Mucosa of rectum (tissue), 2 donors: Measurements from ENCODE around the gene GAGE12J.
"Not testable (repeated sequence)": the region's sequence is repeated elsewhere in the genome, so short reads cannot be mapped to it uniquely, and the experiment has no call there.

Source experiments
- H3K27ac ChIP-seq, 2 donors: one replicate each; pipeline ENCODE4 v1.7.0; 2013; ENCODE audit warnings: inconsistent platforms in 2 of 2, low read depth in 2 of 2, low read length in 2 of 2
- H3K27me3 ChIP-seq, 2 donors: one replicate each; pipeline ENCODE4 v1.7.0; 2013; ENCODE audit warnings: low read length in 2 of 2; ENCODE audit not compliant: control insufficient read depth in 2 of 2, insufficient read depth in 2 of 2
- H3K36me3 ChIP-seq, 2 donors: one replicate each; pipeline ENCODE4 v1.7.0; 2013; ENCODE audit warnings: low read length in 2 of 2; ENCODE audit not compliant: control insufficient read depth in 2 of 2, insufficient read depth in 2 of 2
- H3K4me1 ChIP-seq, 2 donors: one replicate each; pipeline ENCODE4 v1.7.0; 2013; ENCODE audit warnings: low read length in 2 of 2, mild to moderate bottlenecking in 1 of 2; ENCODE audit not compliant: control insufficient read depth in 2 of 2, insufficient read depth in 2 of 2
- H3K4me3 ChIP-seq, 2 donors: one replicate each; pipeline ENCODE4 v1.7.0; 2013; ENCODE audit warnings: low read length in 2 of 2
- H3K9ac ChIP-seq, 2 donors: one replicate each; pipeline ENCODE4 v1.7.0; 2013; ENCODE audit warnings: low read length in 2 of 2, low read depth in 1 of 2, mild to moderate bottlenecking in 1 of 2
- H3K9me3 ChIP-seq, 2 donors: one replicate each; pipeline ENCODE4 v1.7.0; 2013; ENCODE audit warnings: low read length in 2 of 2; ENCODE audit not compliant: control insufficient read depth in 2 of 2
- donor health status: healthy.
- donor health status: Normal muscosa, but diverticular disease.

Gene GAGE12J

DNA sequence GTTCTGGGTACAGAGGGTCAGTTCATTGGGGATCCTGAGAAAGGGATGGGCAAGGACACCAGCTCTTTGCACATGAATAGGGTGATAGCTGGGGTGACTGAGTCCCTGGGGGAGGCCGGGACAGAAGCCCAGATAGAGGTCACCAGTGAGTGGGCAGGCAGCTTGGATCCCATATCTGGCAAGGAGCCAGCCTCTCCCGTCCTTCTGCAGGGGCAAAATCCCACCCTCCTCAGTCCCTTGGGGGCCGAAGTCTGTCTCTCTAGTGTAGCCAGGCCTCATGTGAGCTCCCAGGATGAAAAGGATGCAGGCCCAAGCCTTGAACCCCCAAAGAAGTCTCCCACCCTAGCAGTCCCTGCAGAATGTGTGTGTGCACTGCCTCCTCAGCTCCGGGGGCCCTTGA lies 35.3 kb upstream of the GAGE12J start:
- Histone ChIP-seq H3K27ac (no peak overlapping the region), H3K4me1 (no peaks in the 10 kb centered on the region), H3K9ac (no peak overlapping the region), H3K36me3 (no peaks in the 10 kb centered on the region), H3K27me3 (peaks cover 0 to 2% of the 10 kb centered on the region in 2 donors), H3K4me3 (no peak overlapping the region), H3K9me3 (no peaks in the 10 kb centered on the region)

DNA sequence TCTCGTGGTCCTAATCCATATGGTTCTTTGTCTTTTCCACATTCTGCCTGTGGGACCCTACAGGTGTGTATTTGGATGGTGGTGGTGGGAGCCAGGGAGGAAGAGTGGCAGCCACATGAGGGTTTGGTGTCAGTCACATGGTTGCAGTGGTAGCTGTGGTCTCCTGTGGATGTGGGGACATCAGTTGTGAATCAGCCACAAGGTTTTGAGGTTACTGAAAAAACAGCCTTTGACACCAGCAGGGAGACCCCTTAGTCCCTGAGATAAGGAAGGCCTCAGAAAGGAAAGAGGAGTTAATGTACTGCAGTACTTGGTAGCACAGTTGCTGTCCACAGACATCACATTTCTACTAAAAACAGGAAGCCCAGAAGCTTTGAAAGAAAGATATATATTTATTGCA lies 34.2 kb upstream of the GAGE12J start:
- Histone ChIP-seq H3K27me3 (peaks cover 0 to under 1% of the 10 kb centered on the region in 2 donors), H3K27ac (no peak overlapping the region), H3K9ac (no peak overlapping the region), H3K9me3 (no peaks in the 10 kb centered on the region), H3K4me1 (no peaks in the 10 kb centered on the region), H3K4me3 (no peak overlapping the region), H3K36me3 (no peaks in the 10 kb centered on the region)

DNA sequence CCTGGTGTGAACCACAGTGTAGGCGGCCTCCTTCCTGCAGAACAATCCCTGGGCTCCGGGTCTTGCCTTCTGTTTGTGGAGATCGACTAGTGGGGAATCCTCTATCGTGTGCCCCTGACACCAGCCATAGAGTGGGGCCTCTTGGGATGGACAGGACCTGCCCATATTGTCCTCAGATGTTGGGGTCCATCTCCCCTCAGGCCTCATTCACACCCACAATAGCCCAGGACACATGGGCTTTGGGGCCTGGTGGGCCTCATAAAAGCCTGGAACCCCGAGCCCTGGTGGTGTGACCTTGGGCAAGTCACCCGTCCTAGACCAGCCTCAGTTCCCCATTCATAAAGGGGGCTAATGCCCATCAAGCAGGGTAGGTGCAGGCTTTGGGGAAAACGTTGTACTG lies 31.6 kb upstream of the GAGE12J start:
- Histone ChIP-seq H3K4me3 (no peak overlapping the region), H3K27ac (no peak overlapping the region), H3K9me3 (no peaks in the 10 kb centered on the region), H3K27me3 (no peaks in the 10 kb centered on the region), H3K4me1 (no peaks in the 10 kb centered on the region), H3K36me3 (no peaks in the 10 kb centered on the region), H3K9ac (no peak overlapping the region)

DNA sequence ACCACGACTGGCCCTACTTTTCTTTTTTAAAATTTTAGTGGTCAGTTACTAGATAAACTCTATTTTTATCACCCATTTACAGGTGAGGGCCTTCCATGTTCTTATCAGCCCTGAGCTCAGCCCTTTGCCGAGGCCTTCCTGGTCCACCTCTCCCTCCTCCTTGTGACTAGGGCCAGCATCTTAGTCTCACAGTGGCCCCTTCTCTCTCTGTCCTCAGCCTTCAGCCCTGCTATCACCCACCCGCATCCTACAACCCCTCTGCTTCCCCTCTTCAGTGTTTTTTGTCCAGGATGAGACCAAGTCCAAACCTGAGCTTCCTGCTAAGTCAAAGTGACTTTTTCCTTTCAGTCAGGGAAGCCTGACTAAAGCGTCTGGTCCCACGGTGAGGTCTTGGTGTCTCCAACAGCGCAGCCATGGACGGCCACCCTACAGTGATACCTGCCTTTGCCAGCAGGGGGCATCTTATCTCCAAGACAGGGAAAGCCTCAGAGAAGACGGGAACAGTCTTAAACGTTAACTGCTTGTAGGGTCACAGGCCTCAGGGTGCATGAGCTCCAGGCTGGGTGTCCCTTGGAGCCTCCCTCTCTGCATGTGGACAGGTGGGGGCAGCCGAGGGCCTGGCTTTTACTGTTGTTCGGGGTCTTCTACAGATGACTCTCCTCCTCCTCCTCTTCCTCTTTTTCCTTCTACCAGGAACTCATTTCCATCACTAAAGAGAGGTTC lies 30.1 kb upstream of the GAGE12J start:
- H3K27me3 ChIP-seq: no peaks in the 10 kb centered on the region
- peak overlapping the region in 1 of 2 donors; percentile 7 for H3K4me3 ChIP-seq
- no peak overlapping the region for H3K27ac ChIP-seq
- no peaks in the 10 kb centered on the region for H3K4me1 ChIP-seq
- H3K9ac ChIP-seq: no peak overlapping the region
- H3K36me3 ChIP-seq: no peaks in the 10 kb centered on the region
- no peaks in the 10 kb centered on the region for H3K9me3 ChIP-seq

DNA sequence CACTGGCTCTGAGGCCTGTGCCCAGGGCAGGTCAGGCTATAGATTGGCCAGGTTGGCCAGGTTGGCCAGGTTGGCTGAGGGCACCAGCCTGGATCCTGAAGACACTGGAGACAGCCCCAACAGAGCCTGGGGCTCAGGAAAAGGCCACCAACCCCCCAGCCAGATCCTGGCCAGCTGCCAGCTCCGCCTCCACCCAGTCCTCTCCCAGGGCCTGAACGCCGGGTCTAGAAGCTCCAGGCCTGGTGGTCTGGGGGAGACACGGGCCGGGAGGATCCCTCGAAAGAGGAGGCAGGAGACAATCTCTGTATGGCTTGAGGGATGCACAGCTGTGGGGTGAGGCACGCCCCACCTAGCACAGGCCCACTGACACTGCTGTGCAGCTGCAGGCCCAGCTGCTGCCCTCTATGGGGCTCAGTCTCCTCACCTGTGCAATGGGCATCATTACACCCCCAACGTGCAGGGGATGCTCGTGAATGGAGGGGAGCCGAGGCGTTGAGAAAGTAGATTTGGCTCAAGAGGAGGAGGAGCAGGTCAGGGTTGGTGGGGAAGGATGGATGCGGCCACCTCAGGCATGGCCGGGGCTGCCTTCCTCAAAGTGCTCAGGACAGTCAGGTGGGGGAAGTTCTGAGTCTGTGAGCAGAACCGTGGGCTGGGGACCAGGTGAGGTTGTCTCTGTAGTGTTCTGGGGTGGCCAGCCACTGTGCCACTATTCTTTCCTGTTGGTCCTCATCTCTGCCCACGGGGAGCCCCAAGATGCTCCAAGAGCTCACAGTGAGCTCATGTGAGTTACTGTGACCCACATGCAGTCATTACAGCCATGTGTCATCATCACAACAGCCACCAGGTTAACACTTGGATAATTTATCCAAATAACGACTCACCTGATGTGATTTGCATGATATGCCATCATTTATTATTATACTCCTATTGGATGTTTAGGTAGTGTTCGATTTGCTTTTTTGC lies 29.2 kb upstream of the GAGE12J start:
- Histone ChIP-seq H3K4me3 (no peak overlapping the region), H3K36me3 (no peaks in the 10 kb centered on the region), H3K27ac (no peak overlapping the region), H3K4me1 (no peaks in the 10 kb centered on the region), H3K9me3 (no peaks in the 10 kb centered on the region), H3K9ac (no peak overlapping the region), H3K27me3 (no peaks in the 10 kb centered on the region)

DNA sequence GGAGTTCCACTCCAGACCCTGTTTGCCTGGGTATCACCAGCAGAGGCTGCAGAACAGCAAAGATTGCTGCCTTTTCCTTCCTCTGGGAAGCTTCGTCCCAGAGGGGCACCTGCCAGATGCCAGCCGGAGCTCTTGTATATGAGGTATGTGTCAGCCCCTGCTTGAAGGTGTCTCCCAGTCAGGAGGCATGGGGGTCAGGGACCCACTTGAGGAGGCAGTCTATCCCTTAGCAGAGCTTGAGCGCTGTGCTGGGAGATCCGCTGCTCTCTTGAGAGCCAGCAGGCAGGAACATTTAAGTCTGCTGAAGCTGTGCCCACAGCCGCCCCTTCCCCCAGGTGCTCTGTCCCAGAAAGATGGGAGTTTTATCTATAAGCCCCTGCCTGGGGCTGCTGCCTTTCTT lies 22.5 kb upstream of the GAGE12J start:
- H3K4me3 ChIP-seq, H3K9ac ChIP-seq, H3K27ac ChIP-seq: not testable (repeated sequence)

DNA sequence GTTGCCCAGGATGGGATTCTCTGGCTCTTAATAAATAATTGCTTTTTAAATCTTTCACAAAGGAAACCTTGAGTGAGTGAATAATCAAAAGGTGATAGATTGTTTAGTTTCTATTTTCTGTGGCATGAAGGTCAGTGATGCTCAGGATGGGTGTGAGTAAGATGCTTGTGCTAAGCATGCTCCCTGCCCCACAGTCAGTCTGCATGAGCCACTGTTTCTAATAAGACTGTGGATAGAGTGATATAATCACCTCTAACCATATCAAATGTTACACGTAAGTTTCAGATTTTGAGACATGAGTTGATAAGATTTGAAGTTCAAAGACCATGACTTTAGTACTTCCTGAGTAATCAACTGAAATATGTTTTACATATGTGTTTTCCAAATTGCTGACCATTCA lies 21.1 kb upstream of the GAGE12J start:
- H3K27me3 ChIP-seq: no peaks in the 10 kb centered on the region

More for the DNA sequence above, 22.5 kb upstream of the GAGE12J start:
- not testable (repeated sequence) for H3K4me1 ChIP-seq, H3K36me3 ChIP-seq, H3K27me3 ChIP-seq, H3K9me3 ChIP-seq

DNA sequence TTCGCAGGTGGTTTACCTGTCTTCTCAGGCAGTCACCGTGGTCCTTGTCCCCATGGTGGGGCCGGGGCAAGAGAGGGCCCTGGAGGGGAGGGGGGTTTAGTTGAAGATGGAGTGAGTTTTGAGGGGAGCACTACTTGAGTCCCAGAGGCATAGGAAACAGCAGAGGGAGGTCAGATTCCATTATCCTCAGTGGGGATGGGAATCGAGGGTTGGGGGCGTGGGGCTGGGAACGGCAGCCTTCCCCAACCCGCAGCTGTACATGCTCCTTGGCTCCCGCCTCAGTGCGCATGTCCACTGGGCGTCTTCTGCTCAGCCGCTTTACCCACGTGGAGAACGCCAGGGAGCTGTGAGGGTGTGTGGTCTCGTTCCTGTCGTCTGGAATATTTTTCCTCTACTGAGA lies 18.5 kb upstream of the GAGE12J start, which contains the start of gene GAGE10:
Gene GAGE10 (plus strand): TSS at position 301 of the 400 bp plus-strand sequence. CDS start 1,214 bp downstream, outside the sequence.
- no peaks in the 10 kb centered on the region for H3K4me1 ChIP-seq

More for the DNA sequence above, 21.1 kb upstream of the GAGE12J start:
- H3K9me3 ChIP-seq: no peaks in the 10 kb centered on the region
- H3K4me1 ChIP-seq: no peaks in the 10 kb centered on the region
- no peaks in the 10 kb centered on the region for H3K36me3 ChIP-seq
- no peak overlapping the region for H3K4me3 ChIP-seq
- no peak overlapping the region for H3K9ac ChIP-seq
- no peak overlapping the region for H3K27ac ChIP-seq

DNA sequence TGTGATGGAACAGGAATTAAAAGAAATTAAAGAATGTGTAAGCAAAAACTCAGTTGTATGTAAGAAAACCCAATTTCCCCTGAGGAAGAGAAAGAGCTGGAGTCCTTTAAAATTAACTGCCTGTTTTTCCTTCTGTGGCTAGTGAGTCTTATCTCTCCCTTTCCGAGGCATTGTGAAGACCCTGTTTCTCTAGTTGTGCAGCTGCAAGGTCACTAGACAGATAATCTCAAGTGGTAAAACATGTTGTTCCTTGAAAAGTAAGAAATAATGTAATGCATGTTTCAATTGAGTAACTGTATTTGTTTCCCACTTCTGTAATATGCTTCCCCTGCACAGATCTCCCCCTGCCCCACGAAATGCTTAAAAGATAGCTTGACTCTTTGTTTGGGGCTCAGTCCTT lies 14.1 kb upstream of the GAGE12J start:
- not testable (repeated sequence) for H3K27ac ChIP-seq, H3K36me3 ChIP-seq, H3K4me3 ChIP-seq, H3K27me3 ChIP-seq, H3K4me1 ChIP-seq, H3K9ac ChIP-seq, H3K9me3 ChIP-seq

More for the DNA sequence above, 18.5 kb upstream of the GAGE12J start, which contains the start of gene GAGE10:
- H3K27me3 ChIP-seq: no peaks in the 10 kb centered on the region
- H3K4me3 ChIP-seq: no peak within 1 kb of the TSS
- no peak within 1 kb of the TSS for H3K9ac ChIP-seq
- H3K27ac ChIP-seq: no peak within 1 kb of the TSS
- no peaks in the 10 kb centered on the region for H3K9me3 ChIP-seq
- no peaks in the 10 kb centered on the region for H3K36me3 ChIP-seq
